Vagina (tissue), 2 donors: Measurements from ENCODE around the gene DNAJC2.
"Not testable (repeated sequence)": the region's sequence is repeated elsewhere in the genome, so short reads cannot be mapped to it uniquely, and the experiment has no call there.

Experiments
- CTCF ChIP-seq, 3 experiments: fragments of 450-650 bp in 2 of 3; fragments of 200-600 bp in 1 of 3; sonication (generic) in 1 of 3; IDR thresholded peaks; one replicate each; pipeline ENCODE4 v1.5.1; 2017 to 2019; ENCODE audit warnings: antibody characterized with exemption in 3 of 3, mild to moderate bottlenecking in 2 of 3, moderate library complexity in 2 of 3
- POLR2A ChIP-seq, 2 donors: fragments of 450-650 bp; IDR thresholded peaks; one replicate each; pipeline ENCODE4 v1.6.1; 2017; ENCODE audit warnings: antibody characterized with exemption in 2 of 2, mild to moderate bottlenecking in 2 of 2, moderate library complexity in 2 of 2

DNA sequence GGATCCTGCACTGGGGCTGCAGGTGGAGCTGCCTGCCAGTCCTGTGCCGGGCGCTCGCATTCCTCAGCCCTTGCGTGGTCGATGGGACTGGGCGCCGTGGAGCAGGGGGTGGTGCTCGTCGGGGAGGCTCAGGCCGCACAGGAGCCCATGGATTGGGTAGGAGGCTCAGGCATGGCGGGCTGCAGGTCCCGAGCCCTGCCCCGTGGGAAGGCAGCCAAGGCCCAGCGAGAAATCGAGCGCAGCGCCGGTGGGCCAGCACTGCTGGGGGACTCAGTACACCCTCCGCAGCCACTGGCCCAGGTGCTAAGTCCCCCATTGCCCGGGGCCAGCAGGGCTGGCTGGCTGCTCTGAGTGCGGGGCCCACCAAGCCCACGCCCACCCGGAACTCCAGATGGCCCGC, 69.7 kb downstream of the DNAJC2 start:
- not testable (repeated sequence) for TF ChIP-seq CTCF, POLR2A (IDR thresholded peaks at IDR 0.05)
